GM06990 (cell line): ENCODE data around the gene ZRANB1.

Experiments
- DNase-seq: peaks from one replicate; pipeline ENCODE4 v3.0.0-alpha.2; 2011; ENCODE audit not compliant: insufficient read length; ENCODE audit errors: extremely low read depth
- H3K27me3 ChIP-seq: replicated peaks from 2 replicates; pipeline ENCODE4 v1.6.0; 2011; ENCODE audit warnings: low read length; ENCODE audit not compliant: control insufficient read depth, insufficient read depth
- H3K36me3 ChIP-seq: 2 replicates; pipeline ENCODE4 v1.5.1; 2011; ENCODE audit warnings: low read length; ENCODE audit not compliant: control insufficient read depth, insufficient read depth
- H3K4me3 ChIP-seq: replicated peaks from 2 replicates; pipeline ENCODE4 v1.5.1; 2011; ENCODE audit warnings: low read depth, mild to moderate bottlenecking, control low read depth, low read length
- TF ChIP-seq, protein P1 (sequence below): IDR thresholded peaks from 2 replicates; pipeline ENCODE4 v1.5.1; 2011; ENCODE audit warnings: low read length, control low read depth, mild to moderate bottlenecking, inconsistent platforms; ENCODE audit not compliant: insufficient read depth, poor library complexity, severe bottlenecking

ZRANB1 gene

DNA sequence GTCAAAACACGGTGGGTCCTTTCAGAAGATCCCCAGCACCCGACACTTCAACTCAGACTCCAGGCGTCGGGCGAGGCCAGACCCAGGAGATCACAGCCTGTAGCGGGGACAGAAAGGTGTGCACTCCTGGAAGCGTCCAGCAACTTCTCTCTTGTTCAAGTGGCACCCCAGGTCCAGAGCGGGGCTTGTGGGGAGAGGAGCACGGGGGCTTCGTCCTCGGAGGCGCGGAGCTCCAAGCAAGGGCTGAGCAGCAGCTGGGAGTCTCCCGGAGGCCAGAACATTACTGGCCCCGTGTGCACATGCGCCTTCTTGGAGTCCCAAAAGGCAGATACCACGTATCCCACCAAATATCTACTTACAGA, 54.9 kb downstream of the ZRANB1 start:
- H3K27me3 ChIP-seq = no peaks in the 10 kb centered on the region; the same call in 1 of the 2 replicates
- no peak overlapping the region for H3K4me3 ChIP-seq
- no peak for DNase-seq
- no peaks in the 10 kb centered on the region for H3K36me3 ChIP-seq
- TF ChIP-seq, protein P1, sequence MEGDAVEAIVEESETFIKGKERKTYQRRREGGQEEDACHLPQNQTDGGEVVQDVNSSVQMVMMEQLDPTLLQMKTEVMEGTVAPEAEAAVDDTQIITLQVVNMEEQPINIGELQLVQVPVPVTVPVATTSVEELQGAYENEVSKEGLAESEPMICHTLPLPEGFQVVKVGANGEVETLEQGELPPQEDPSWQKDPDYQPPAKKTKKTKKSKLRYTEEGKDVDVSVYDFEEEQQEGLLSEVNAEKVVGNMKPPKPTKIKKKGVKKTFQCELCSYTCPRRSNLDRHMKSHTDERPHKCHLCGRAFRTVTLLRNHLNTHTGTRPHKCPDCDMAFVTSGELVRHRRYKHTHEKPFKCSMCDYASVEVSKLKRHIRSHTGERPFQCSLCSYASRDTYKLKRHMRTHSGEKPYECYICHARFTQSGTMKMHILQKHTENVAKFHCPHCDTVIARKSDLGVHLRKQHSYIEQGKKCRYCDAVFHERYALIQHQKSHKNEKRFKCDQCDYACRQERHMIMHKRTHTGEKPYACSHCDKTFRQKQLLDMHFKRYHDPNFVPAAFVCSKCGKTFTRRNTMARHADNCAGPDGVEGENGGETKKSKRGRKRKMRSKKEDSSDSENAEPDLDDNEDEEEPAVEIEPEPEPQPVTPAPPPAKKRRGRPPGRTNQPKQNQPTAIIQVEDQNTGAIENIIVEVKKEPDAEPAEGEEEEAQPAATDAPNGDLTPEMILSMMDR = no peak

GRCh38 chr10:124997306-124997705, 55.4 kb downstream of the ZRANB1 start:
- TF ChIP-seq, protein P1 = no peak
- no peak for DNase-seq
- Histone ChIP-seq H3K27me3 (no peaks in the 10 kb centered on the region; the same call in 1 of the 2 replicates), H3K4me3 (no peak overlapping the region), H3K36me3 (no peaks in the 10 kb centered on the region)

DNA sequence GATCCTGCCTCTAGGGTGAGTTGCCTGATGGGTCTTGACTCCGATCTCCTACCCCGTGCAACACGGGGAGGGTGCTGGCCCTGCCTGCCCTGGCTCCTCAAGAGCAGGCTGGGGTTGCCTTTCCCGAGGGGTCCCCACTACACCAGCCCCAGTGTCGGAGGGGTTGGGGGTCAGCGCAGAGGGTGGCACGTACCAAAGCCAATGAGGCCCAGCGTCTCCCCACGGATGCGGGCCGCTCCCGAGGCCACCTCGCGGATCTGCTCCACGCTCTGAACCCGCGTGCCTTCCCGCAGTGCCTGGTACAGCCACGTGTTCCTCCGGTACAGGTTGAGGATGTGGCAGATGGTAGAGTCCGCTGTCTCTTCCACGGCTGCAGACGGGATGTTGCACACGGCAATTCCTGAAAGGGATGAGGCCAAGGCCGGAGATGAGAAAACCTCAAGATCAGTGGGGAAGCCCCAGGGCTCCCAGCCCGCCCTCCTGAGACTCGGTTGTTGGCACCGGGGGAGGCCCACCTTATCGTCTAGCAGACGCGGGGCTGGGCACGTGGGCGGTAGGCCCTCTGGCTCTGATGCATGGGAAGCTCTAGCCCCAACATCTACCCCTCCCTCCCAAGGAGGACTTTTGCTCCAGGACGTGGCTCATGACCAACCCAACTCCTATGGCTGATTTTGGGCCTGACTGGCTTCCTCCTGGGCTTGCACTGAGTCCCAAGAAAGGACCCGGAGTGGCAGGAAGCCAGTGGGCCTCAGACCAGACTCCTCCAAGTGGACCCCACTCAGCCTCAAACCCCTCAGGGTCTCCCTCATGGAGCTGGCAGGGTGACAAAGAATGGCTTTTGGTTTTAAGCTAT, 56.1 kb downstream of the ZRANB1 start:
- no peak for DNase-seq
- Histone ChIP-seq H3K4me3 (no peak overlapping the region), H3K36me3 (no peaks in the 10 kb centered on the region), H3K27me3 (no peaks in the 10 kb centered on the region; the same call in 1 of the 2 replicates)
- TF ChIP-seq, protein P1 = no peak

GRCh38 chr10:124998624-124999291, 56.8 kb downstream of the ZRANB1 start:
- Histone ChIP-seq H3K27me3 (no peaks in the 10 kb centered on the region; the same call in 1 of the 2 replicates), H3K36me3 (no peaks in the 10 kb centered on the region), H3K4me3 (no peak overlapping the region)
- no peak for DNase-seq
- TF ChIP-seq, protein P1 = no peak

DNA sequence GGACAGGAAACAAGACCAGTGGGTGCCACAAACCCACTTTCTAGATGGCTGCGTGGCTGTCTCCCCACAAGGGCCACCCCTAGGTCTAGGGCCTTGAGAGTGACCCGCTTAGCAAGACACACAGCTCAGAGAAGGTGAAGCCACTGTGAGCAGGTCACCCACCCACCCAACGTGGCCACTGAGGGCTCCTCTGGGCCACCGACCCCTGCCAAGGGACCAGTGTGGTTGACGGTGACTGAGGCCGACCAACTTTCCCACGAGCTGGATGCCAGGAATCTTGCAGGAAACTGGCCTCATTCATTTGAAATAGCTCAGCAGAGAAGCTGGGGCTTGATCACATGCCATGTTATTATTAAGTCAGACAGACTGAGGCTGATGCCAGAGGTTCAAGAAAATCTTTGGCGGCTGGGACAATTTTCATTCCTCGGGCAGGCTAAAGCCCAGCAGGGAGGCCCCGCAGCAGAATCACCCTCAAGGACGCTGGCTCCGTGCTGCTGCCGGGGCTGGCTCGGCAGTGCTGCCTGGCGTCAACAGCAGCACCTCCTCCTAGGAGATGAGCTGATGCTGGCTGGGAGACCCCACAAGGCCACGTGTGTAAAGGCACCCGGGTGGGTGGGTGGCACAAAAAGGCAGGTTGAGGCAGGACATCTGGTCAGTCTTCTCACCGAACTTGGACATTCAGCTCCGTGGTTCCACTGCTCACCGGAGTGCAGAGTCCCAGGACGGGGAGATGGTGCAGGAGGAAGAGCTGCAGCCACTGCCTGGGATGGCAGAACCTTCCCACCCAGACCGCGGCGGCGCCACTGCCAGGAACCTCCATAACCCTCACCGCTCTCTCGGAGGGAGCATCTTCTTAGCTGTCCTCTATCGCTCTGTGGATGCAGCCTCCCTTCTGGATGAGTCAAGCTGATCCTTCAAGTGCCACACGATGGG, 57.8 kb downstream of the ZRANB1 start:
- DNase-seq = no peak
- TF ChIP-seq, protein P1 = no peak
- H3K36me3 ChIP-seq = no peaks in the 10 kb centered on the region

More for the DNA sequence above, 57.8 kb downstream of the ZRANB1 start:
- Histone ChIP-seq H3K27me3 (no peaks in the 10 kb centered on the region; the same call in 1 of the 2 replicates), H3K4me3 (no peak overlapping the region)
